IPS-15b (cell line): ENCODE results near the gene RPL11.
A peak's percentile ranks its signal among the peaks of the same experiment; 100 is the strongest.
"Not testable (repeated sequence)": the region's sequence is repeated elsewhere in the genome, so short reads cannot be mapped to it uniquely, and the experiment has no call there.

Experiments used
- H3K27me3 ChIP-seq: one replicate; pipeline ENCODE4 v1.6.1; 2013; ENCODE audit warnings: low read length; ENCODE audit not compliant: control insufficient read depth, insufficient read depth
- H3K36me3 ChIP-seq: one replicate; pipeline ENCODE4 v1.6.1; 2013; ENCODE audit warnings: low read length; ENCODE audit not compliant: control insufficient read depth, insufficient read depth
- H3K4me1 ChIP-seq: one replicate; pipeline ENCODE4 v1.6.1; 2013; ENCODE audit warnings: mild to moderate bottlenecking, low read length; ENCODE audit not compliant: control insufficient read depth, insufficient read depth
- H3K4me3 ChIP-seq: one replicate; pipeline ENCODE4 v1.5.1; 2013; ENCODE audit warnings: low read depth, low read length
- H3K9ac ChIP-seq: one replicate; pipeline ENCODE4 v1.6.1; 2013; ENCODE audit warnings: low read depth, mild to moderate bottlenecking, low read length
- H3K9me3 ChIP-seq: one replicate; pipeline ENCODE4 v1.6.1; 2013; ENCODE audit warnings: mild to moderate bottlenecking, low read length; ENCODE audit not compliant: control insufficient read depth, insufficient read depth

Gene RPL11

DNA sequence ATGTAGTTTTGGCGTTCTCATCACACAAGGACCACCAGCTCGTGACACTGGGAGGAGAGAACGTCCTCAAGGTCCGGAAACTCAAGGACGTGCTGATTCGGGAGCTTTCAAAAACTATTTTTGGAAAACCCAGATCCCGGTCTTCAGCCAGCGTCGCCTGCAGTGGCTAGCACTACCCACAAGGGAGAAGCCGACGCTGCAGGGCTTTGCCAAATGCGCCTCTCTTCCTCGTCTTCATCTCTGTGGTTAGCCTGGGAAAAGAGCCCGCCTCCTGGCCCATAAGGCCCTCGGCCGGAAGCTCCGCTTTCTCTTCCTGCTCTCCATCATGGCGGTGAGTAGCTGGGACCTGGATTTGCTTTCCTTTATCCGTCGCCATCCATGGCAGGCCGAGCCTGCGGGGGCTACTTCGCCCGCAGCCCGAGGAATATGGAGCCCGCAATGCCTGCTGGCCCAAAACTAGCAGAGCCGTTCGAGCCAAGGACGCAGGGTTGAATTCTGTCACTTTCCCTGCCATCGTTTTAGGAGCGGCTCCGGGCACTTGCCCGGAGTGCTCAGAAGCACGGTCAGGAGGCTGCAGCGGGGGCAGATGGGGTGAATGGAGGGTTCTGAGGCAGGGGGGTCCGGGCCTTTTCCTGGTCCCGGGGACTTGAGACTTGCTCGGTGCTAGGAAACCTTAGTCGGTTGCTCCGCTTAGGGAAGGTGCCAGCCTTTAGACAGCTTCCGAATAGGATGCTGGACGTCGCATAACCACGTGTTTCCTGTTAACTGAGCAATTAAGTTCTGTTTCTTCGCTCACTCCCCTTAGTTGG lies at the start of gene RPL11:
Gene RPL11 (plus strand): TSS at position 308 of the 809 bp plus-strand sequence. CDS start 18 bp downstream, at position 326.
- peak within 1 kb of the TSS; percentile 100 for H3K9ac ChIP-seq
- H3K4me3 ChIP-seq = peak within 1 kb of the TSS; percentile 99
- H3K36me3 ChIP-seq = peaks cover 41% of the 10 kb centered on the region
- H3K9me3 ChIP-seq = no peaks in the 10 kb centered on the region
- no peaks in the 10 kb centered on the region for H3K27me3 ChIP-seq
- peaks cover 9% of the 10 kb centered on the region for H3K4me1 ChIP-seq

DNA sequence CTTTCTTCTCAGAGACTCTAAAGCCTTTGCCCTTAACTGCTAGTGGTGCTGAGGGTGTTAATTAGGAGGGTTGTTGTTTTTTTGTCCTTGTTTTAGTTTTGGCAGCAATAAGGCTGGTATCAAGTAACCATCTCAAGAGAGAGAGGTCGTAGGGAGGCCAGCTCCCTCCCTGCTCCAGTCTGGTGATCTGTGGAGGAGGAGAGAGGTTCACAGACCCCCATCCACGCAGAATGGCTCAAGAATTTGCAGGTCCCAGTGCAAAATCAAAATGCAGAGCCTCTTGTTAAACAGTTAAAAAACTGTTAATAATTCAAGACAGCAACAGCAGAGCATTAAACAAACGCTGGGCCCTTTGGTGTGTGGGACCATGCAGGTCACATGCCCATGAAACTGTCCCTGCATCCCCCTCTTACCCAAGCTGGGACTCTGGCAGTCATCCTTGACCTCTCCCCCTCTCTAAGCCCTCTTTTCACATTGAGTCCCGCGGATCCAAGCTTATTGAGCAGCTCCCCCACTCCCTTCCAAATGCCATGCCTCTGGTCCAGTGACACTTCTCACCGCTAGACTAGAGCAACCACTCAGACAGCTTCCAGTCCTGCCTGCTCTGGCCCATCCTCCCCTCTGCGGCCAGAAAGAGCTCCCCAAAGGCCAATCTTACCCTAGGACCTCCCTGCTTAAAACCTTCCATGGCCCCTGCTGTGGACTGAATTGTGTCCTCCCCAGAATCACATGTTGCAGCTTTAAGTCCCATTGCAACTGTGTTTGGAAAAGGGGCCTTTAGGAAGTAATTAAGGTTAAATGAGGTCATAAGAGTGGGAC lies 47.7 kb upstream of the RPL11 start:
- H3K9me3 ChIP-seq = no peaks in the 10 kb centered on the region
- H3K4me1 ChIP-seq = no peaks in the 10 kb centered on the region
- no peak overlapping the region for H3K9ac ChIP-seq
- no peaks in the 10 kb centered on the region for H3K36me3 ChIP-seq
- no peak overlapping the region for H3K4me3 ChIP-seq
- peaks cover 2% of the 10 kb centered on the region for H3K27me3 ChIP-seq

DNA sequence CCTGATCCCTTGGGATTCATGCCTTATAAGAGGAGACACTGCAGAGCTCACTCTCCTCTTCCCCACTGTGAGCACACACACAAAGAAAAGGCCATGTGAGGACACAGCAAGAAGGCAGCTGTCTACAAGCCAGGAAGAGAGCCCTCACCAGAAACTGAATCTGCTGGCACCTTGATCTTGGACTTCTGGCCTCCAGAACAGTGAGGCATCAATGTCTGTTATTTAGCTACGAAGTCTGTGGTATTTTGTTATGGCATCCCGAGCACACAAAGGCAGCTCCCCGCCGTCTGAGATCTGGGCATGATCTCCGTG lies 47.1 kb upstream of the RPL11 start:
- H3K4me3 ChIP-seq = no peak overlapping the region
- H3K36me3 ChIP-seq = no peaks in the 10 kb centered on the region
- H3K4me1 ChIP-seq = no peaks in the 10 kb centered on the region
- H3K27me3 ChIP-seq = peaks cover 2% of the 10 kb centered on the region
- no peak overlapping the region for H3K9ac ChIP-seq
- H3K9me3 ChIP-seq = no peaks in the 10 kb centered on the region

DNA sequence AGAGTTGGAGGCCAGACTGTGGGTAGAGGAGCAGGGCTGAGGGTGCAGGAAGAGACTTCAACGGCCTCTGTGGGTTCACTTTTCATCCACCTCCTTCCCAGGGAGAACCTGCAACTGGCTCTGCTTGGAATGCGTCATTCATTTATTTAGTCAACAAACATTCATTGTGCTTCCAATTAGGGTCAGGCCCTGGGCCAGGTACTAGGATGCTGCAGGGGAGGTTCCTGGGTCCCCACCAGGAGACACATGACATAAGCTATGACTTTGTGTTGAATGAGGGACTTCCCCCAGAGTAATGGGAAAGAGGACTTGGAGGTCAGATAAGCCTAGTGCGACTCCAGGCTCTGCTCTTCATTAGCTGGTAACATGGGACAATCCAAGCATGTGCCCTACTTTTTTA lies 46.3 kb upstream of the RPL11 start:
- no peaks in the 10 kb centered on the region for H3K36me3 ChIP-seq
- peaks cover 2% of the 10 kb centered on the region for H3K27me3 ChIP-seq
- no peak overlapping the region for H3K9ac ChIP-seq

DNA sequence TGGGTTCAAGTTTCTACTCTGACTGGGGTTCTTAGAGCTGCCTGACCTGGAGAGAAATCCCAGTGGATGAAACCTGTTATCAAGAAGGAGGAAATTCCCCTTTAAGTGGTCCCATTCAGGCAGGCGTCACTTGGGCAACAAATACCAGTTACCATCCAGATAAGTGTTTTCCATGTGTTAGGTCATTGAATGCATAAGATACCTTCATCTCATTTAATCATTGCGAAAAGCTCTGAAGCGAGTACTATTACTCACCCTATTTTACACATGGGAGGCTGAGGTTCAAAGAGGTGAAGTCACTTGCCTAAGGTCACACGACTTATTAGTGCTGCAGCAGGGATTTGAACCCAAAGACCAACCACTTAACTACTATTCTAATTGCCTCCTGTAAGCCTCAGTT lies 45.5 kb upstream of the RPL11 start:
- Histone ChIP-seq H3K4me3 (no peak overlapping the region), H3K9me3 (no peaks in the 10 kb centered on the region), H3K9ac (no peak overlapping the region), H3K4me1 (no peaks in the 10 kb centered on the region), H3K36me3 (no peaks in the 10 kb centered on the region), H3K27me3 (peaks cover 2% of the 10 kb centered on the region)

More for the DNA sequence above, 46.3 kb upstream of the RPL11 start:
- H3K4me3 ChIP-seq = no peak overlapping the region
- no peaks in the 10 kb centered on the region for H3K4me1 ChIP-seq
- H3K9me3 ChIP-seq = no peaks in the 10 kb centered on the region

DNA sequence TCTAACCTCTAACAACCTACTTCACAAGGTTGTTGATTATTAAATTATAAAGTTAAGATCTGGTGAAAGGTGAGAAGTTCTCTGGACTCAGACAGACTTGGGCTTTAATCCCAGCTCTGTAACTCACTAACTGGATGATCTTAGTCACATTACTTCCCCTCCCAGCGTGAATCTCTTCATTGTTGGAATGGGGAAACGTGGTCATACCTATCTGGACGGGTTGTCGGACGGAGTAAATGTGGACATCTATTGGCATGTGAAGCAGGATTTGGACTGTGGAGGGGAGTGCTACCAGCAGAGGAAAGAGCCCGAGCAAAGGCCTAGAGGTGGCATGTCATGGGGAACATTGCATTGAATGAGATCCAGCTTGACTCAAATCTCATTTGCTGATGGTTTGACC lies 45.1 kb upstream of the RPL11 start:
- Histone ChIP-seq H3K4me3 (no peak overlapping the region), H3K9me3 (no peaks in the 10 kb centered on the region), H3K36me3 (no peaks in the 10 kb centered on the region), H3K9ac (no peak overlapping the region), H3K4me1 (no peaks in the 10 kb centered on the region), H3K27me3 (peaks cover 4% of the 10 kb centered on the region)

DNA sequence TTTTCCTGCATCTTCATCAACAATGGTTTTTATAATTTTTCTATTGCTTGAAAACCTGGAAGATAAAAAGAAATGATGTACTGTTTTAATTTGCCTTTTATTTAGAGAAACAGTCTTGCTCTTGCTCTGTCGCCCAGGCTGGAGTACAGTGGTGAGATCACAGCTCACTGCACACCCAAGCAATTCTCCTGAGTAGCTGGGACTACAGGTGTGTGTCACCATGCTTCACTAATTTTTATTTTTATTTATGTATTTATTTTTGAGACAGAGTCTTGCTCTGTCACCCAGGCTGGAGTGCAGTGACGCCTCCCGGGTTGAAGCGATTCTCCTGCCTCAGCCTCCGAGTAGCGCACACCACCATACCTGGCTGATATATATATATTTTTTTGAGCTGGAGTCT lies 43.0 kb upstream of the RPL11 start:
- H3K36me3 ChIP-seq = no peaks in the 10 kb centered on the region
- peaks cover 4% of the 10 kb centered on the region for H3K27me3 ChIP-seq
- no peak overlapping the region for H3K4me3 ChIP-seq
- no peaks in the 10 kb centered on the region for H3K4me1 ChIP-seq
- H3K9me3 ChIP-seq = no peaks in the 10 kb centered on the region
- no peak overlapping the region for H3K9ac ChIP-seq

DNA sequence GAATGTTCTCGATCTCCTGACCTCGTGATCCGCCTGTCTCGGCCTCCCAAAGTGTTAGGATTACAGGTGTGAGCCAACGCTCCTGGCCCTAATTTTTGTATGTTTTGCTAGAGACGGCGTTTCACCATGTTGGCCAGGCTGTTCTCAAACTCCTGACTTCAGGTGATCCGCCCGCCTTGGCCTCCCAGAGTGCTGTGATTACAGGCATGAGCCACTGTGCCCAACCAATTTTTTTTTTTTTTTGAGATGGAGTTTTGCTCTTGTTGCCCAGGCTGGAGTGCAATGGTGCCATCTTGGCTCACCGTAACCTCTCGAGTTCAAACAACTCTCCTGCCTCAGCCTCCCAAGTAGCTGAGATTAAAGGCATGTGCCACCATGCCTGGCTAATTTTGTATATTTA lies 42.4 kb upstream of the RPL11 start:
- H3K9ac ChIP-seq, H3K27me3 ChIP-seq, H3K9me3 ChIP-seq, H3K4me1 ChIP-seq, H3K36me3 ChIP-seq, H3K4me3 ChIP-seq: not testable (repeated sequence)

DNA sequence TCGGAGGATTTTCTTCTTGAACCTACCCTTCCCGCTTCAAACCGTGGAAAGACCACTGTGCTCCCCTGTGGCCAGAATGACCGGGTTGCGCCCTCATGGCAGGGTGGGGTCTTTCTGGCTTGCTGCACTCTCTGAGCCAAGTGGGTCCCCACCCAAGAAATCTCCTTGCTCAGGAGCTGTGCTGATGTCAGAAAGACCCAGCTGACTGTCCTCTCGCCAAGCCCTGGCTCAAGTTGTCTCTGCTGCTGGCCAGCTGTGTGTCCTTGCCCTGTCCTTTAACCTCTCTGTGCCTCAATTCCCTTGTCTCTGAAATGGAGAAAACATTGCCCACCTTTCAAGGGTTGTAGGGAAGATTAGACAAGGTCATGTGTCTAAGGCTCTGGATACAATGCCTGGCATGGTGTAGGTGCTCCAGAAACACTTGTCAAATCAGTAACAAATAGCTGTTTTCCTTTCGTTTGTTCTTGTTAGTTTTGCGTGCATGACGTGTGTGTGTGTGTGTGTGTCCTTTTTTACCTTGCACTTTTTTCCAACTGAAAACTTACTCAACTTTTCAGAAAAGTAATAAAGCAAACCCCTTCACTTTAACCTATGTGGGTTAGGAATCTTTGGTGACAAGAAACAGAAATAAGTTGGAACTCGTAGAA lies 41.1 kb upstream of the RPL11 start:
- Histone ChIP-seq H3K4me3 (no peak overlapping the region), H3K9me3 (no peaks in the 10 kb centered on the region), H3K4me1 (no peaks in the 10 kb centered on the region), H3K9ac (no peak overlapping the region), H3K27me3 (peaks cover 4% of the 10 kb centered on the region), H3K36me3 (no peaks in the 10 kb centered on the region)

DNA sequence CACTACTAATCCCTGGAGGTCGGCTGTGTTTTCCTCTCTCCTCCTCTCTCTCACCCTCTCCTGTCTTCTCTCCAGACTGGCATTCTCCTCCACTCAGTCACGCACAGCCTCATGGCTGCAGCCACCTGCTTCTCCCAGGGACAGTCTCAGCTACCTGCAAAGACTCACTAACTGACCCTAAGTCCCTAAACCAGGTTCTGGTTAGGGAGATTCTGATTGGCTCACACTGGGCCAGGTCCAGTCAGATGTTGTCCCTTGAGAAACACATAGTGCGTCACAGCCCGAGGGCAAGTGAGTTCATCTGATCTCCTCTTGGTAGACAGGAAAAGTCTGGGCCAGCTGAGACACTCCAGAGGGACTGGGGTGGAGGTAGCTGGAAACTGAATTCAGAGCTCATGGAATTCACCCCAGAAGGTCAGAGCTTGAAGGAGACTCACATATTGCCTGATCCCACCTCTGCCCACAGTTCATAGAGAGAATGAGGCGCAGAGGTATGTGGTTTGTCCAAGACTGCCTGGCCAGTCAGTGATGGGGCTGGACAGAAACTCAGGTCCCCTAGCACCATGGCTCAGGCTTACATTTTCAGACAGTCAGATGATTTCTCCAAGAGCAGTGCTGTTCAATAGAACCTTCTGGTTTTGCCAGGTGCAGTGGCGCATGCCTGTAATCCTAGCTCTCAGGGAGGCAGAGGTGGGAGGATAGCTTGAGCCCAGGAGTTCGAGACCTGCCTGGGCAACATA lies 40.4 kb upstream of the RPL11 start:
- peaks cover 4% of the 10 kb centered on the region for H3K27me3 ChIP-seq
- H3K4me3 ChIP-seq = no peak overlapping the region
- H3K4me1 ChIP-seq = no peaks in the 10 kb centered on the region

DNA sequence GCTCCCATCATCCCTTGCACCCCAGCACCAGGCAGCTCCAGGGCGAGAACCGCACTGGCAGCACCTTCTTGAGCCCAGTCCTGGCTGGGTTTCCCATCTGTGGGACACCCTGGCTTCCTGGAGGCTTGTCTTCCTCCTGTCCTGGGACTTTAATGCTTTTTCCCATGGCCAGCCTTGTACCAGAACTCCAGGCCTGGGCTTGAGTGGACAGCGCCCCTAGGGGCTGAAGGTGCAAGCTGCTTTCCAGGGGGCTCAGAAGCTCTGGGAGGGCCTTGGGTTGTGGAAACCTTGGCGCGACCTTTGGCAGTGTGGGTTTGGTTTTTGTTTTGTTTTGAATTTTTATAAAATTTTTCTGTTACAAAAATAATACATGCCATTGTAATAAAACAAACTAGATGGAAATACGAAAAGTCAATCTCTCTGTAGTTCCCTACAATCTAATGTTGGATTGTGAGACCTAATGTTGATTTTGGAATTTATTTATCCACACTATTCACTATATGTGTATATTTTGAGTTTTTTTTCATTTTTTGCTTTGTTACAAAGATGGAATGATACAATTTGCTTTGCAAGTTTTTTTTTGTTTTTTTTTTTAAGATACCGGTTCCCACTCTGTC lies 33.8 kb upstream of the RPL11 start:
- Histone ChIP-seq H3K9ac (no peak overlapping the region), H3K4me3 (no peak overlapping the region), H3K36me3 (no peaks in the 10 kb centered on the region)

More for the DNA sequence above, 40.4 kb upstream of the RPL11 start:
- Histone ChIP-seq H3K9me3 (no peaks in the 10 kb centered on the region), H3K9ac (no peak overlapping the region), H3K36me3 (no peaks in the 10 kb centered on the region)

More for the DNA sequence above, 33.8 kb upstream of the RPL11 start:
- no peaks in the 10 kb centered on the region for H3K4me1 ChIP-seq
- no peaks in the 10 kb centered on the region for H3K27me3 ChIP-seq
- no peaks in the 10 kb centered on the region for H3K9me3 ChIP-seq
